Pancreas (tissue), 10 donors: ENCODE measurements around the gene LAMA2. TPM values are rescaled to one million over a fixed set of nuclear protein-coding genes. Genes with fewer than 3 reads are reported as not detected.

Source experiments
- ATAC-seq, 4 donors: fragments of 200-7000 bp; cut with Tn5 transposase; one replicate each; pipeline versions ENCODE4 v1.8.0 to v1.9.1; 2020; ENCODE audit warnings: mild to moderate bottlenecking in 4 of 4, moderate library complexity in 4 of 4
- DNase-seq, 6 donors: peaks; one replicate each; pipeline ENCODE4 v3.0.0-alpha.2; 2020
- FAIRE-seq: peaks from 2 replicates; lab custom pipeline; 2012; peaks lifted over from hg19 to GRCh38; lab: Jason Lieb, UNC
- H3K27ac ChIP-seq, 4 donors: fragments of 200-600 bp; sonication (generic); 1 replicate in 3 of 4; 2 replicates in 1 of 4; pipeline versions ENCODE4 v1.5.0 to v1.8.0; 2020
- H3K27me3 ChIP-seq, 4 donors: fragments of 200-600 bp; one replicate each; pipeline ENCODE4 v1.8.0; 2021
- H3K36me3 ChIP-seq, 3 donors: fragments of 200-600 bp; sonication (generic) in 1 of 3; one replicate each; pipeline versions ENCODE4 v1.5.0 to v1.8.0; 2020 to 2021
- H3K4me1 ChIP-seq, 3 donors: fragments of 200-600 bp; one replicate each; pipeline ENCODE4 v1.8.0; 2021
- H3K4me3 ChIP-seq, 4 donors: fragments of 200-600 bp; sonication (generic) in 2 of 4; one replicate each; pipeline versions ENCODE4 v1.5.0 to v1.8.0; 2020 to 2021
- H3K9me3 ChIP-seq, 4 donors: fragments of 200-600 bp; one replicate each; pipeline ENCODE4 v1.8.0; 2021
- WGBS, 2 donors: extraction: QIAGEN DNeasy Blood & Tissue Kit; methylation state at CpG; one replicate each; pipeline ENCODE4 v1.1.7; 2013; 5-methylcytosine and 5-hydroxymethylcytosine counted together
- intact Hi-C, 3 donors: fragments of 100-400 bp; cut with DNase I; formaldehyde crosslinking; loops; one replicate each; pipeline versions ENCODE4 v1.11.1 to v1.14.2; 2022
- polyA plus RNA-seq, 2 donors: library from polyadenylated mRNA; stranded (reverse); fragments of 200-250 nt; gene quantifications; one replicate each; pipeline ENCODE4 v1.2.3, GENCODE V29; 2013
- total RNA-seq, 6 donors: library from RNA; stranded (reverse); fragmentation: NEBNext Ultra II Directional in 4 of 6; extraction: Animal tissue kit (Norgen Biotek cat#: 25700) in 4 of 6; gene quantifications; one replicate each; pipeline versions ENCODE4 v1.2.1 to v1.2.4, GENCODE V29; 2021 to 2023
- TF ChIP-seq, protein P1 (sequence below), 4 donors: fragments of 200-600 bp; sonication (generic) in 3 of 4; IDR thresholded peaks; one replicate each; pipeline versions ENCODE4 v1.5.0 to v1.8.0; 2021; ENCODE audit warnings: antibody characterized with exemption in 4 of 4
- donor health status: healthy with polysubstance abuse.
- donor health status: DM: no; HTN: no; CAD: no; lungs with moderate emphysema.
- donor health status: DM: no; HTN: no; CAD: no.
- donor health status: control.
- donor health status: control.
- donor health status: Bipolar disorder and iron deficiency.
- donor health status: DM: yes; HTN: yes; CAD: no.
- donor health status: DM: no; HTN: no; CAD: no.
- donor health status: DM: no; HTN: no; CAD: no.
- donor health status: DM: yes; HTN: yes; CAD: no.

LAMA2 gene
- total and polyA plus RNA-seq, 8 donors, result 1.2 to 26.2 (median 6.2) TPM

DNA sequence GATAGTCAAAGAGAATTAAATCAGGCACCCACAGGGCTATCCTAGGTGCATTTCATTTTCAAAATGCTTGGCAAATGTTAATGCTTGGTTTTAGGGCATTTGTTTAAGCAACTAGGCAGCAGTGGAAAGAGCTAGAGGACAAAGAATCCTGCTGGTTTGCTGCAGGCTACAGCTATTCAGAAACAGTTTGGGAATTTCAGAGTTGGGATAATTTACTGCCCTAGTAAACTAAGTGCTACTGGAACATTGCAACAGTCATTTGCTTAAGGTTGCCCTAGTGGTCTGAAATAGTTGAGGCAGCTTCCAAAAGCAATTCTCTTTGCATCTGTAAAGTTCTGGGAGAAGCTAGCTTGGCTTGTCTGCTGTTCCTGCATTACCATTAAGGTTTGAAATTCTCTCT, 312.7 kb downstream of the LAMA2 start:
- no peak for FAIRE-seq

DNA sequence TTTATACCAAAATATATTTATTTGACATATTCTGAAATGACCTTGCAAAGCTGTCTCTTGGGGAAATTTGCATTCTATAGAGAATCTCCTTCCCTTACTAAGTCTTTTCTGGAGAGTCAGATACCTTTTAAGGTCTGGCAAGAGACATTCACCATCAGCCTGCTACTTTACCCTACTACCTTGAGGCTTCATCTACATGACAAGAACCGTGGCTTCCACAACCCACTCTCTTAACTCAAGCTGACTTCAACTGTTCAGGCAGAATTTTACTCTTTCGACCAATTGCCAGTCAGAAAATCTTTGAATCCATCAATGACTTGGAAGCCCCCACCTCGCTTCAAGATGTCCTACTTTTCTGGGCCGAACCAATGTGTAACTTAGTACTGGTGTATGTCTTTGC, 314.2 kb downstream of the LAMA2 start:
- Histone ChIP-seq H3K4me1 (no peaks in the 10 kb centered on the region), H3K9me3 (no peaks in the 10 kb centered on the region), H3K27me3 (no peaks in the 10 kb centered on the region), H3K4me3 (no peak overlapping the region), H3K36me3 (no peaks in the 10 kb centered on the region), H3K27ac (no peak overlapping the region)
- DNase-seq (no peak), FAIRE-seq (no peak), ATAC-seq (no peak)
- WGBS, 2 donors, result 60 to 74% methylated on average over 4 of the region's 4 CpGs
- intact Hi-C loops, result no loop called here
- TF ChIP-seq, protein P1, sequence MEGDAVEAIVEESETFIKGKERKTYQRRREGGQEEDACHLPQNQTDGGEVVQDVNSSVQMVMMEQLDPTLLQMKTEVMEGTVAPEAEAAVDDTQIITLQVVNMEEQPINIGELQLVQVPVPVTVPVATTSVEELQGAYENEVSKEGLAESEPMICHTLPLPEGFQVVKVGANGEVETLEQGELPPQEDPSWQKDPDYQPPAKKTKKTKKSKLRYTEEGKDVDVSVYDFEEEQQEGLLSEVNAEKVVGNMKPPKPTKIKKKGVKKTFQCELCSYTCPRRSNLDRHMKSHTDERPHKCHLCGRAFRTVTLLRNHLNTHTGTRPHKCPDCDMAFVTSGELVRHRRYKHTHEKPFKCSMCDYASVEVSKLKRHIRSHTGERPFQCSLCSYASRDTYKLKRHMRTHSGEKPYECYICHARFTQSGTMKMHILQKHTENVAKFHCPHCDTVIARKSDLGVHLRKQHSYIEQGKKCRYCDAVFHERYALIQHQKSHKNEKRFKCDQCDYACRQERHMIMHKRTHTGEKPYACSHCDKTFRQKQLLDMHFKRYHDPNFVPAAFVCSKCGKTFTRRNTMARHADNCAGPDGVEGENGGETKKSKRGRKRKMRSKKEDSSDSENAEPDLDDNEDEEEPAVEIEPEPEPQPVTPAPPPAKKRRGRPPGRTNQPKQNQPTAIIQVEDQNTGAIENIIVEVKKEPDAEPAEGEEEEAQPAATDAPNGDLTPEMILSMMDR (IDR thresholded peaks at IDR 0.05), result no peak

More for the DNA sequence above, 312.7 kb downstream of the LAMA2 start:
- Histone ChIP-seq H3K36me3 (no peaks in the 10 kb centered on the region), H3K27me3 (no peaks in the 10 kb centered on the region), H3K4me3 (no peak overlapping the region), H3K4me1 (no peaks in the 10 kb centered on the region), H3K27ac (no peak overlapping the region), H3K9me3 (no peaks in the 10 kb centered on the region)
- DNase-seq, result no peak
- no peak for ATAC-seq
- TF ChIP-seq, protein P1 (IDR thresholded peaks at IDR 0.05), result no peak
- intact Hi-C loops, result no loop called here

DNA sequence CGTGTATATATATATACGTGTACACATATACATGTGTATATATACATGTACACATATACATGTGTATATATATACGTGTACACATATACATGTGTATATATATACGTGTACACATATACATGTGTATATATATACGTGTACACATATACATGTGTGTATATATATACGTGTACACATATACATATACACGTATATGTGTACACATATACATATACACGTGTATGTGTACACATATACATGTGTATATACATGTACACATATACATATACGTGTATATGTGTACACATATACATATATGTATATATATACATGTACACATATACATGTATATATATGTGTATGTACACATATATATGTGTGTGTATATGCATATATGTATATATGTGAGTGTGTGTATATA, 317.2 kb downstream of the LAMA2 start:
- WGBS, 2 donors, result 65 to 82% methylated on average over 9 of the region's 9 CpGs
- no peak overlapping the region for H3K27ac ChIP-seq
- TF ChIP-seq, protein P1 (IDR thresholded peaks at IDR 0.05), result no peak
- H3K4me1 ChIP-seq, result no peaks in the 10 kb centered on the region
- H3K9me3 ChIP-seq, result no peaks in the 10 kb centered on the region
- ATAC-seq, result no peak
- intact Hi-C loops, result no loop called here
- H3K27me3 ChIP-seq, result no peaks in the 10 kb centered on the region
- FAIRE-seq, result peak; percentile 95
- no peak for DNase-seq
- no peak overlapping the region for H3K4me3 ChIP-seq
- H3K36me3 ChIP-seq, result no peaks in the 10 kb centered on the region

DNA sequence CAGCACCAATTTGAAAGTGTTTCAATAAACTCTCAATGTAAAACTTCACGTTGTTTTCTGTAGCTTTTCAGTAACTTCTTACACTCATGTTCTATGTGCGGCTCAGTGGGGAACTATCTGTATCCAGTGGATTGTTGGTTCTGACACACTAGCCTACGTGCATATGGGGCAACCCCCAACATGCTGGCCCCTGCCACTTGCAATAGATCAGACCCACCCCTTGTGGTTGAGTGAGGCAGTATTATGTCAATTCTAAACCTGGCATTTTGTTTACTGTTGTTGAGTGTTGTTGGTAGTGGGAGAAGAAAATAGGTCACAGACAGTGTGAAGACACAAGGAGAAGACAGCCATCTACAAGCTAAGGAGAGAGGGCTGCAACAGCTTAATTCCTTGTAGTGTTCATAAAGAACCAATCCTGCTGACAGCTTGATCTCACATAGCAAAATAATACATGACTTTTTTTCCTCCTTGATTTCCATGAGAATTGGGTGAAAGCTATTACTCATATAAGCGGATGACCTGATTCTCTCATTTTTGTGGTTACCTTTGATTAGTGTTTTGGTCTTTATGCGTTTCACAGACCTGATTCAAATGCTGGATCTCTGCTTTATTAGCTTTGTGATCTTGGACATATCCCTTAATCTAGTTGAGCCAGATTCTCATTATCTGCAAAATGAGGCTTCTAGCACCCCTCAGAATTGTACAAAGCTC, 320.4 kb downstream of the LAMA2 start:
- ATAC-seq (no peak), FAIRE-seq (no peak), DNase-seq (no peak)
- Histone ChIP-seq H3K9me3 (no peaks in the 10 kb centered on the region), H3K36me3 (no peaks in the 10 kb centered on the region), H3K27ac (no peak overlapping the region), H3K27me3 (no peaks in the 10 kb centered on the region), H3K4me1 (no peaks in the 10 kb centered on the region), H3K4me3 (no peak overlapping the region)
- intact Hi-C loops, result no loop called here
- 61 to 69% methylated on average over 5 of the region's 5 CpGs for WGBS, 2 donors
- TF ChIP-seq, protein P1 (IDR thresholded peaks at IDR 0.05), result no peak

DNA sequence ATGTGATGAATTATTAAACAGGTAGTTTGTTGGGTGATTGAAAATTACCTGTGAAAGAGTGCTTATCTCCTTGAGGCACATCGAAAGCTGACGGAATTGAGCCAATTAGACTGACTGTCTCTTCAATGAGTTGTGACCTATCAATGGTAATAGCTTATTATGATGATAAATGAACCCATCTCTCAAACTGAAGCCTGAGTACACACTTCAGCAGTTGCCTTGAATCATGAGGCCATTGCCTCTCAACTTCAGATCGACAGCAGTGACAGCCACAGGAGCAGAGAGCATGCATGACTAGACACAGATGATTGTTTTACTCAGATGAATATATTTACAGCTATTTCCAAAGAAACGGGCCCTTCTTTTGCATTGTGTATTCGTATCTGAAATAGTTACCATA, 323.9 kb downstream of the LAMA2 start:
- Histone ChIP-seq H3K9me3 (no peaks in the 10 kb centered on the region), H3K4me3 (no peak overlapping the region), H3K36me3 (no peaks in the 10 kb centered on the region), H3K4me1 (no peaks in the 10 kb centered on the region), H3K27ac (no peak overlapping the region), H3K27me3 (no peaks in the 10 kb centered on the region)
- DNase-seq (no peak), FAIRE-seq (no peak), ATAC-seq (no peak)
- TF ChIP-seq, protein P1 (IDR thresholded peaks at IDR 0.05), result no peak
- whole genome bisulfite sequencing, 2 donors, result 17 to 18% methylated on average over 5 of the region's 5 CpGs
- intact Hi-C loops, result no loop called here
